Measurements from ENCODE around the gene ZNF235.
"Not testable (repeated sequence)": the region's sequence is repeated elsewhere in the genome, so short reads cannot be mapped to it uniquely, and the experiment has no call there.

The ZNF235 gene

DNA sequence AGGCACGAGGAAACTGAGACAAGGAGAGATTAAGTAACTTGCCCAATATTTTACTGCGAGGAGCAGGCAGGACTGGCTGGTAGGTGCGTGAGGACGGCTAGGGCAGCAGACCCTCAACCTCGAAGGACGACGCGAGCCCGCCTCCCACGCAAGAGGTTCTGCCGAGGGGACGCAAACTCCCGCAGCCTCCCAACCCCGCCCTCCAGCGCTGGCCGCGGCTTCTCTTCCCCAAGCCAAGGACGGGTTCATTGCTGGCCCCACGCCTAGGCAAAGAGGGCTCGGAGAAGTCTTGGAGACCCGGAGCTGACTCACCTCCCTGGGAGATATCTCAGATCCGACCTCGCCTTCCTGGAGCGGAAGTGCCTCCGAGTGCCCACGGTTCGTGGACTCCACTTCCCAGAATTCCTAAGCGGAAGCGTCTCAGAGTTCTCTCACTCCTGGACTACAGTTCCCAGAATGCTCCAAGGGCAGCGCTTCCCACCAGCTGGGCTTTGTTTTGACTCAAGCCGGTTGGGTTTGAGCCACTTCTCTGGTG, at the start of gene ZNF235:
Gene ZNF235, minus strand, starts transcription at position 367 of the 535 bp plus-strand sequence. CDS start 1,621 bp downstream, outside the sequence.
- DNase-seq: peak; percentile 66

DNA sequence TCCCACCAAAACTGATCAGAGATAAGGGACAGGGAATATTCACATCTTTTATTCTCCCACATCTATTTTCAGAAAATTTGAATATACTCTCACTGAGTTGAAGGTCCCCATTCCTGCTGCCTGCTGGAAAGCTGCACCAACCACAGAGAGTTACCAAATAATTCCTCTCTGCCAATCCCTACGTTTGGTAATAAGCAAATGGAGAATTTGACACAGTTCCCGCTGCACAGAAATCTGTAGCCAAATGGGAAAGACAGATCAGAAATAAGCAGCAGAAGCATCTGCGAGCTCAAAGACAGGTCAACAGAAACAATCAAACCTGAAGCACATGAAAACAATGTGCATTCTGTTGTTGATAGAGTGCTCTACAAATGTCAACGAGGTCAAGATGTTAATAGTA, 41.7 kb upstream of the ZNF235 start:
- DNase-seq: no peak

DNA sequence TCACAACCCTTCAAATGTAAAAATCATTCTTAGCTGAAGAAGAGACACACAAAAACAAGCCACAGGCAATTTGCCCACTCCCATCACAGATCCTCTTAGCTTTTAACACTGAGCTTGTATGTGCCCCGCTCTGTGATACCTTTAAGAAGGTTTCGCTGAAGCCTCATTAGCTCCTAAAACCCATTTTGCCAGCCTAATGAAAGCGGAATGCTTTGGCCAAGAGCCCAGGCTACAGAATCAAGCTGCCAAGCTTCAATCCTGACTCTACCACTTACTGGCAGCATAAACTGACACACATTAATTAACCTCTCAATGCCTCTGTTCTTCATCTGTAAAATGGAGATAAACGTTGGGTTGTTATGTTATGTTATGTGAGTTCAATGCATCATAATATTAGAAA, 41.1 kb upstream of the ZNF235 start:
- DNase-seq: no peak

DNA sequence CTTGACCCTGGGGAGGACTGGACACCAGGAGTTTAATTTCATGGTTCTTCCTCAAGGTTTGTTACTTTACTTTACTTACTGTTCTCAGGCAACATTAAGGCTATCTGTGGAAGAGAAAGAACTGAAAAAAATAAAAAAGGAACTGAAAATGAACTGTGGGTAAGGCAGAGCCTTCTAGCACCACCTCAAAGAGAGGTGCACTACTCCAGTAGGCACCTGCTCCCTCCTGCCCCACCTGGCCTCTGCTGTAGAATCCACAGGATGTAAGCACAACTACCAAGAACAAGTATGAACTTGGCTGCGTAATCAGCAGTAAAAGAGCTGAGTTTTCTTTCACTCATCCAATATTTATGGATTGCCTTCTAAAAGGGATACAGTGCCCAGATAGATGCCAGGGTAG, 39.4 kb upstream of the ZNF235 start:
- no peak for DNase-seq

DNA sequence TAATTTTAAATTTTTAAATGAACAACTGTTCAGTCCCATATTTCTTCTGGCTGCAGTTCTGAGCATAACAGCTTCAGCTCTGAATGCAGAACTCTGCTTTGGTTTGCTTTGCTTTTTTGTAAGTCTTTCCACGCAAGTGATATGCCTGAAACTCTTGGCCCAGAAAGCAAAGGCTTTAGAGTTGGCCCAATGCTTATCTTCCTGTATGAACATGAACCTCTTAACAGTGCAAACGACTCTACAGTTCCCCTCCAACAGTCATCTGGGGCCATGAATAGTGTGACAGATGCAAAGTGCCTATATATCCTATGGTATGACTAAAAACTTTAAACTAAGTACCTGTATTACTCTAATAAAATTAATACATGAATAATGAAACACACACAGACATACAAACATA, 37.0 kb upstream of the ZNF235 start:
- DNase-seq: no peak

DNA sequence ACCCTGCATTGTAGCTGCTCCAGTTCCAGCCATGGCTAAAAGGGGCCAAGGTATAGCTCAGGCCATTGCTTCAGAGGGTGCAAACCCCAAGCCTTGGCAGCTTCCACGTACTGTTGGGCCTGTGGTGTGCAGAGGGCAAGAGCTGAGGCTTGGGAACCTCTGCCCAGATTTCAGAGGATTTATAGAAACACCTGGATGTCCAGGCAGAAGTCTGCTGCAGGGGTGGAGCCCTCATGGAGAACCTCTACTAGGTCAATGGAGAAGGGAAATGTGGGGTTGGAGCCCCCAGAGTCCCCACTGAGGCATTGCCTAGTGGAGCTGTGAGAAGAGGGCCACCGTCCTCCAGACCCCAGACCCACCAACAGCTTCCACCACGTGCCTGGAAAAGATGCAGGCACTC, 29.8 kb upstream of the ZNF235 start:
- DNase-seq: not testable (repeated sequence)

DNA sequence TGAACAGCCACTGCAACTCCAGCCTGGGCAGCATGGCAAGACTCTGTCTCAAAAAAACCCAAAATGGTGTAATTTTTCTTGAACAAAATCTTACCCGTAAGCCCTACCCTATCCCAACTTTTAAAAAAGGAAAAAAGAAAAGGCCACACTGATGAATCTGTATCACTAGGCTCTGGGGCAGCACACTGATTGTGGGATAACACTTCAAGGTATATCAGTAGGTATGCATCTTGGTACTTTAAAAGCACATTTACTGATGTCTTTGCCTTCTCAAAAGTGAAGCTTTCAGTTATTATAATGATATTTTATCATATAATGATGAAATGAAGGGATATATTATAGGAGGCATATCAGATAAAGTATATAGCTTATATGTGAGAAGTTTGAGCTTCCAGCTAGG, 27.3 kb upstream of the ZNF235 start:
- no peak for DNase-seq

DNA sequence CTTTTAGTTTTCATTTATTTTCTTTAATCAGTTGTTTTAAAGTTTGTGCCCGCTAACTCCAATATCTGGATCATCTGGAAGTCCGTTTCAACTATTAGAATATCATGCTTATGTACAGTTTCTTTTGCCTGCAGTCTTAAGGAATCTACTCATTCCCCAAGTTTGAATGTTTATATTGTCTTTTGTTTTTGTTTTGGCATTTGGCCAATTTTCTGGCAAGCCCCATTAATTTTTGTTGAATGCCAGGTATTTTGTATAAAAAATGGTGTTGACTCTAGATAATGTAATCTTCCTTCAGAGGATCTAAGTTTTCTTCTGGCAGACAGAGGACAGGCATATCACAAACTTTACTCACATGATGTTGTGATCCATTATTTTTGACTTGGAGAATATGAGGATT, 11.1 kb upstream of the ZNF235 start:
- DNase-seq: no peak

DNA sequence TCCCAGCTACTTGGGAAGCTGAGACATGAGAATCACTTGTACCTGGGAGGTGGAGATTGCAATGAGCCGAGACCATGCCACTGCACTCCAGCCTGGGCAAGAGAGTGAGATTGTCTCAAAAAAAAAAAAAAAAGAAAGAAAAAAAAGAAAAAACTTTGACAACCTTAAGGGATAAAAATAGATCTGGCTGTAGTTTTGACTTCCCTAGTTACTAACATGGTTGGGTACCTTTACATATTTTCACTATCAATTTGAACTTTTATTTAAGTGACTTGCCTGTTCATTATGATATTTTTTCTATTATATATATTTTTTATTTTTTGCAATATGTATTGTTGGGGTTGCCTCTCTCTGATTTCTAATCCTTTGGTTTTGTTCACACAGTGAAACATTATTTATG, 8.4 kb upstream of the ZNF235 start:
- no peak for DNase-seq

DNA sequence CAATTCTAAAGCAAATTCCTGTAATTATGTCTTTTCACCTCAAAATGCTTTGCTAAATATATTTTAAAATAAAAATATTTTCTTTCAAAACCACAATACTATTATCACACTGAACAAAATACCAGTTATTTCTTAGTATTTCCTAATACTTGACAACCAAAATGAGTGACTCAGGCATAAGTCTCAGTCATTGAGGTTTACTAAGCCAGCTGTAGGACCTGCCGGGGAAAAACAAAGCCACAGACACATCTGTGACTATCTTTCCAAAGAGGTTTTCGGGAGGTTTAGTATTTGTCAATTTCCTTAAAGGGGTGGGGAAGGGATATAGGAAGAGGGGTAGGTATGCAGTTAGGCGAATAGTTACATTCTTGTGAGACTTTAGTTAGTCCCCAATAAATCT, 3.2 kb upstream of the ZNF235 start:
- DNase-seq: no peak

DNA sequence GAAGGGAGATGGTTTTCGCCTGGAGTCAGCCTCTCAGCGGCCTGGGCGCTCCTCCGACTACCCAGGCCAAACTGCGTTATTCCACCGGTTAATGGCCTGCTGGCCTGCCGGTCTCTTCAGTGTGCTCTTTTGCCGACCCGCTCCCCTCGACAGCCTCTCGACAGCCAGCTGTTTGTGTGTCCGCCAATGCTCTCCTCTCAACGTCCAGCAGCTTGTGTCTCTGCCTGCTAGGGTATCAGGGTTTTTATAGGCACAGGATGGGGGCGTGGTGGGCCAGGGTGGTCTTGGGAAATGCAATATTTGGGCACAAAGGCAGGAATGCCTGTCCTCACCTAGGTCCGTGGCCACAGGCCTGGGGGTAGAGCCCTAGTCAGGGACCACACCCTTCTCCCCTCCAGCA, 1.5 kb upstream of the ZNF235 start:
- DNase-seq: no peak

DNA sequence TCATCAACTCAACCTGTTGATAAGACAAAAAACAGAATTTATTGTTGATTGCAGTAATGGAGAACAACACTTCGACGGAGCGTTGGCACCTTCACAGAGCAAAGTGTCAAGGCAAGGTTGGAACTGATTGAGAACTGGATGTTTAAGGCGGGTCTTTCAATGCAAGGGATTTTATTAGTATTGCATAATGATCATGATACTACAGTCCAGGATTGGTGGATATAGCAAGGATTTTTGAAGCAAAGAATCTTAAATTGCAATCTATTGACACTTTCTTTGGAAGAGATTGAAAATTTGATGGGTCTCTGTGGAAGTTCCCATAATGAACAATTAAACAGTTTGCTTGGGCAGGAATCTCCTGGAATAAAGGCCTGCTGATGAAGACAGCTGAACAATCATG, 632 bp upstream of the ZNF235 start:
- DNase-seq: no peak

DNA sequence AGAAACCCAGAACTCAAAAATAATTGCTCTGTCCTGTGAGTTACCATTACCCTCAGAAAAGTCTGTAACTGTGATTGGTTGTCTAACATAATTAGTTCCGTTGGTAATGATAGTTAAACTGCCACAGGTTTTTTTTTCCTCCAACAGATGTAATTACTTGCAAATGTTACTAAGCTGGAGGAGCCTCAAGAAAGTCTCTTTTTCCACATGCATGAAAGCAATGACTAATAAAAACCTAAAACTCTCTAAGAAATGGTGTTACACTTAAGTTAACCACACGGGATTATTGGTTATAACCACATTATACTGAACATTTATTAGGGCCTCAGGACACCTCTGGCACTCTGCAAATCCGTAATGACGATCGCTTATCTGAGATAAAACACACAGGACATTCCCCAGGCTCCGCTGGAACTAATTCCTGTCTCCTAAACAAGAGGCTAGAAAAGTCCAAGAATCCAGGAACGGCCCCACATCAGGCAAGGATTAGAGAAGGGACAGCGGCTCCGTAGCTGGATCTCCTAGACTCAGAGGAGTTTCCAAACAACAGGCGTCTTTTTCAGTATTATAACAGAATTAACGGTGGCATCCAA, 753 bp downstream of the ZNF235 start:
- DNase-seq: no peak

DNA sequence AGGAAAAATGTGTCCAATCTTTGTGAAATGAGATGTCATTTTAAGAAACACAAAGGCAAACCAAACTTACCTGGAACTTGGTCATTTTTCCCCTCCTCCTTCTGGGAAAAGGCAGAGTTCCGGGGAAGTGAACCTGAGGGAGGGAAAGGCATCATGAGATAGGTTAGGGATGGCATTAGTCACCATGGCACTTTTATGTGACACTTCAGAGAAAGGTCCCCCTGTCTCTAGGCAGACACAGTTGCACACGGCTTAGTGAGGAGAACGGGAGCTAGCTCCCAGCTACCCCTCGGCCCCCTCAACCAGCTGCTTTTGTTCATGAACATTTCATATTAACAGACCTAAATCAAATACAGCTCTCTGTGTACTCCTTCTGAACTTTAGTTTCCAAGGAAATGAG, 1.5 kb downstream of the ZNF235 start:
- no peak for DNase-seq

DNA sequence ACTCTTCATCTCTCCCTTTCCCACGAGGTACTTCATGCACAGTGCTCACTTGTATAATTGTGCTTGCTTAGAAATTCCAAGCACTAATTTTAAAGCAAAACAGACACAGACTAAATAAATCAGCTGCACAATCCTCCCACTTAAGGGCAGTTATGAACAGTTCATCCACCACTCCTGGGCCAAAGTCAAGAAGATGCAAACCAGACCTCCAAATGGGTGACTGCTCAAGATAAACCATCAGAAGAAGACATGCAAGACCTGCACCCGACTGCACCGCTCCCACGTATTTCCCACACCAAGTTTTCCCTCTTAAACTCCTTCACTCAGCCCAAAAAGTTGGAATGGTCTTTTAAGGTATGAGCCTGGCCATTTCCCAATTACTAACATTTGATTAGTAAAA, 19.9 kb downstream of the ZNF235 start:
- no peak for DNase-seq

DNA sequence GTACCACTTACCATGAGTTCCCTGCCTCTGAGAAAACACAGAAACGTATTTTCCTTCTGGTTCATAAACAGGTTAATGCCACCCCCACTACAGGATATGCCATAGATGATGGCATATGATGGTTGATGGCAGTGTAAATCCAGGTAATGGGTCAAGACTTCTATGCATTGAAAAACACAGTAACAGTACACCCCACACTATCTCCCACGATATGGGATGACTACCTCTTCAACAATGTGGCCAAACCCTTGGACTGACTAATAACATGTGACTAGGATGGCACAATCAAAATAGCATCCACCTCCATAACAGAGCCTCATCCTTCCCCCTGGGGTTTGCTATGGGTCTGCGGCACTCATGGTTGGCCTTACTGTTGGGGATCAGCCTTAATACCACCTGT, 22.0 kb downstream of the ZNF235 start:
- no peak for DNase-seq

DNA sequence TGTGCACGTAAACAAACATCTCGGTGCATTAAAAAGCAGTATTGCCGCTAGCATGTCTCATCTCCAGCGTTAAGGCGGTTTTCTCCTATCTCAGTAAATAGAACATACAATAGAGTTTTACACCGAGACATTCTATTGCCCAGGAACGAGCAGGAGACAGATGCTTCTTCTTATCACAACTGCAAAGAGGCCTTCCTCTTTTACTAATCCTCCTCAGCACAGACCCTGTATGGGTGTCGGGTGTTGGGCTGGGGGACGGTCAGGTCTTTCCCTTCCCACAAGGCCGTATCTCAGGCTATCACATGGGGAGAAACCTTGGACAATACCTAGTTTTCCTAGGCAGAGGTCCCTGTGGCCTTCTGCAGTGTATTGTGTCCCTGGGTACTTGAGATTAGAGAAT, 23.9 kb downstream of the ZNF235 start:
- no peak for DNase-seq

DNA sequence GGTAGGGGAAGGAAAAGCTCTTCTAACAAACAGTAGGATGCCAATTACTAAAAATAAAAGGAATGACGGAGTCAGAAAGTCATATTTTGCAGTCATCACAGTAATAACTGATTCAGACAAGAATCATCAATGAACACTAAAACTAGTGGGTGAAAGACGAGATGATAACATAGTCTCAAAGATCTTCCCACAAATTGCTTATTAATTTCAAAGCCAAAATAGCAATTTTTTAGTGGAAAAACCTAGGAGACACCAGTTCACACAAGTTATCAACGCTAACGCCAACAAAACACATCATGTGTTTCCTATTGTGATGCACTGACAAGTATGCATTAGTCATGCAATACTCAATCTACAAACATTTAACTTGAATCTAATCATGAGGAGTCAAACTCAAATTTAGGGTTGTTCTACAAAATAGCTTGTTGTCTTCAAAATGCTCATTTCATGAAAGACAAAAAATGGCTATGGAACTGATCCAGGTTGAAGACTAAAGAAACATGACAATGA, 26.6 kb downstream of the ZNF235 start:
- DNase-seq: no peak

DNA sequence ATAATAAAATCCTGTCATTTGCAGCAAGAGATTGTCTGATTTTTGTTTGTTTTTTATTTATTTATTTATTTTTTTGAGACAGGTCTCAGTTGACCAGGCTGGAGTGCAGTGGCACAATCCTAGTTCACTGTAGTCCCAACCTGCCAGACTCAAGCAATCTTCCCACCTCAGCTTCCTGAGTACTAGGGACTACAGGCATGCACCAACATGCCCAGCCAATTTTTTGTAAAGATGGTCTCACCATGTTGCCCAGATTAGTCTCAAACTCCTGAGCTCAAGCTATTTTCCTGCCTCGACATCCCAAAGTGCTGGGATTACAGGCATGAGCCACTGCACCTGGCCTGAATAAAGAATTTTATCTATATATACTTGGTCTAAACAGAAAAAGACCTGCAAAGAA, 27.5 kb downstream of the ZNF235 start:
- no peak for DNase-seq

DNA sequence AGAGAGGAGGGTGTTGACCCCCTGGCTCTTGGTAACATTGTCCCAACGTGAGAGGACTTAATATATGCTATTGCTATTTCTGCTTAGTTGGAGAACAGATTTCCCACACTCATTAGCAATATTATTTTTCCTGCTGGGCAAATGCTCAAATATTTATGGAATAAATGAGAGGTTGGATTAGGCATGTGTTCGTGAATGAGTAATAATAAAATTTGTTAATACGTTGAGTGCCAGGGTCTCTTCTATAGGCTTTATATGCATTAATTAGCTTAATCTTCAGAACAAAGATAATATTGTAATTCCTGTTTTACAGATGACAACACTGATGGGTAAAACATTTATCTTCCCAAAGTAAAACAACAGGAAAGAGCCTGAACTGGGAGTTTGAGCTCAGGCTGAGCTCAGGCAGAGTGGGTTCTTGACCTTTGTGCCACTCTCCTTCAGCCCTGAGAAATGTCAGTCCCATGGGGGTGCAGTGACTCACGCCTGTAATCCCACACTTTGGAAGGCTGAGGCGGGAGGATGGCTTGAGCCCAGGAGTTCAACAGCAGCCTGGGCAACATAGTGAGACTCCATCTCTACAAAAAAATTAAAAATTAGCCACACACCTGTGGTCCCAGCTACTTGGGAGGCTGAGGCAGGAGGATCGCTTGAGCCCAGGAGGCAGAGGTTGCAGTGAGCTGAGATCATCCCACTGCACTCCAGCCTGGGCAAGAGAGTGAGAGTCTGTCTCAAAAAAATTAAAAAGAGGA, 44.0 kb downstream of the ZNF235 start:
- DNase-seq: no peak

DNA sequence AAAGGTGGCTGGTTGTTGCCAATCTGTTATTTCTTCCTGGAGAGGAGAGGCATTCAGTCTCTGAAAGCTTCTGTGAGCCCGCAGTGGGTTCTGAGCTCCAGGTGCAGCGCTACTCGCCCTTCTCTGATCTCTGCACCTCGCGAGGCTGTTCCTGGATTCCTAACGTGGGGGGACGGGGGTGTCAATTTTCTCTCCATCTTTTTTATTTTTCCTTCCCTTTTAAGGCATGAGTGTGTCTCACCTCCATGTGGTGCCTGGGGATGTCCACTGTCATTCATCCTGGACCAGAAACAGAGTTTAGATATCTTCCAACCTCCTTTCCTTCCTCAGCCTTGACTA, 44.5 kb downstream of the ZNF235 start:
- DNase-seq: no peak

DNA sequence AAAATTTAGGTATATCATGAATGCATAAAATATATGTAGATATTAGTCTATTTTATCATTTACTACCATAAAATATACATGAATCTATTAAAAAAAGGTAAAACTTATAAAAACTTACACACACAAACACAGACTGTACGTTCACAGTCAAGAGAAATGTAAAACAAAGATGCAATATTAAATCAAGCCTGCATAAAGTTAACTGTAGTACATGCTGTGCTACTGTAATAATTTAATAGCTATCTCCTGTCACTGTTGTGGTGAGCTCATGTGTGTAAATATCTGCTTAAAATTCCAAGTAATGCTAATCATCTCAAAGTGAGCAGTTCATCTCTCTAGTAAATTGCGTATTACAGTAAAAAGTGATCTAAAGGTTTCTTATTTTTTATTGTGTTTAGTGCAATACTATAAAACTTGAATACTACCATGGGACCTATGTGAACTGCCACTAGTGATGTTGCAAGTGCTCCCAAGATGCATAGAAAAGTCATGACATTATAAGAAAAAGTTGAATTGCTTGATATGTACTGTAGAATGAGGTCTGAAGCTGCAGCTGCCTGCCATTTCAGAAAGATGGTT, 45.9 kb downstream of the ZNF235 start:
- no peak for DNase-seq

DNA sequence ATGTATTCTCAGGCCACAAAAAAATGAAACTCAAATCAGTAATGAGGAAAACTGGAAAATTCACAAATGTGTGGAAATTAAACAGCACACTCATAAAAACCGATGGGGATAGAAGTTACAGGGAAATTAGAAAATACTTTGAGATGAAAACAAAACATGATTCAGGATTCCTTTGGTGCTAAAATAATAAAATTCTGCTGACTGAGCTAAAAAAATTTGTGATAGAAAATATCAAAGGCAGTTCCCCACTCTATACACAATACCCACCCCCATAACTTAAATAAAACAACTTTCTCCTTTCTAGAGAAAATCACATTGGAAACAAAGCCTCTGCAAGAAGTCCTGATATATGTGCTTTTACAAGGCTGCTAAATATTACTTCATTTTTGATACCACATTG, 46.7 kb downstream of the ZNF235 start:
- no peak for DNase-seq

DNA sequence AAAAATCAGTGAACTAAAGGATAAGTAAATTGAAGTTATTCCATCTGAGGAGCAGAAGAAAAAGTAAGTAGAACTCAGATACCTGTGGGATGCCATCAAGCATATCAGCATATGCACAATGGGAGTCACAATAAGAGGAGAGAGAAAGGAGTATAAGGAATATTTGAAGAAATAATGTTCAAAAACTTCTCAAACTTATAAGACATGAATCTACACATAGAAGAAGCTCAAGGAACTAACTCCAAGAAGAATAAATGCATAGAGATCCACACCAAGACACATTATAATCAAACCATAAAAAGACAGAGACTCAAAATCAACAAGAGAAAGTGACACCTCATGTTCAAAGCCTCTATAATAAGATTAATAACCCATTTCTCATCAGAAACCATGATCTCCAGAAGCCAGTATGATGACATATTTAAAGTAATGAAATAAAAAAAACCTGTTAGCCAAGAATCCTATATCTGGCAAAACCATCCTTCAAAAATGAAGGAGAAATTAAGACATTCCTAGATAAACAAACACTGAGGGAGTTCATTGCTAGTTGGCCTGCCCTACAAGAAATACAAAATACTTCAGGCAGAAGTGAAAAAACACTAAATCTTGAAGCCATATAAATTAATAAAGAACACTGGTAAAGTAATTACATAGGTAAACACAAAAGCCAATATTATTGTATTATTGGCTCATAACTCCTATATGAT, 49.0 kb downstream of the ZNF235 start:
- no peak for DNase-seq

All from activated gamma-delta T cell treated with Interleukin-2 at 50 U/mL for 16 hours (primary cell).